Mesendoderm (in vitro differentiated cells): ENCODE data around the gene OTUB1. TPM values are rescaled to one million over a fixed set of nuclear protein-coding genes. Genes with fewer than 3 reads are reported as not detected.

Experiments used
- DNase-seq: peaks from one replicate; pipeline ENCODE4 v3.0.0; 2013
- H2AK5ac ChIP-seq: 2 replicates; pipeline ENCODE4 v1.6.1; 2013; ENCODE audit warnings: low read length, inconsistent platforms
- H2BK120ac ChIP-seq: 2 replicates; pipeline ENCODE4 v1.6.1; 2013; ENCODE audit warnings: low read depth, mild to moderate bottlenecking, low read length, moderate library complexity, mixed read lengths
- H2BK15ac ChIP-seq: replicated peaks from 2 replicates; pipeline ENCODE4 v1.6.1; 2013; ENCODE audit warnings: low read depth, mild to moderate bottlenecking, moderate library complexity
- H2BK5ac ChIP-seq: 2 replicates; pipeline ENCODE4 v1.6.1; 2013; ENCODE audit warnings: low read length, inconsistent platforms
- H3K18ac ChIP-seq: 2 replicates; pipeline ENCODE4 v1.6.1; 2013; ENCODE audit warnings: mild to moderate bottlenecking, low read length, mixed read lengths
- H3K23ac ChIP-seq: one replicate; pipeline ENCODE4 v1.6.1; 2013; ENCODE audit warnings: low read length
- H3K27ac ChIP-seq: 2 replicates; pipeline ENCODE4 v1.5.1; 2013; ENCODE audit warnings: low read depth, mild to moderate bottlenecking, inconsistent platforms, low read length, moderate library complexity
- H3K27me3 ChIP-seq: 2 replicates; pipeline ENCODE4 v1.6.1; 2013; ENCODE audit warnings: low read length, control low read depth, mild to moderate bottlenecking, inconsistent platforms; ENCODE audit not compliant: insufficient read depth, poor library complexity
- H3K36me3 ChIP-seq: 2 replicates; pipeline ENCODE4 v1.6.1; 2013; ENCODE audit warnings: low read length, inconsistent platforms; ENCODE audit not compliant: control insufficient read depth, insufficient read depth
- H3K4ac ChIP-seq: one replicate; pipeline ENCODE4 v1.6.1; 2013; ENCODE audit warnings: low read depth, mild to moderate bottlenecking, low read length, moderate library complexity
- H3K4me1 ChIP-seq: 2 replicates; pipeline ENCODE4 v1.6.1; 2013; ENCODE audit warnings: low read depth, low read length, inconsistent platforms; ENCODE audit not compliant: control insufficient read depth
- H3K4me2 ChIP-seq: 2 replicates; pipeline ENCODE4 v1.6.1; 2013; ENCODE audit warnings: low read length
- H3K4me3 ChIP-seq: 2 replicates; pipeline ENCODE4 v1.5.1; 2013; ENCODE audit warnings: mild to moderate bottlenecking, low read length
- H3K56ac ChIP-seq: one replicate; pipeline ENCODE4 v1.6.1; 2013; ENCODE audit warnings: low read length
- H3K79me1 ChIP-seq: 2 replicates; pipeline ENCODE4 v1.6.1; 2013; ENCODE audit warnings: low read length, inconsistent platforms
- H3K79me2 ChIP-seq: 2 replicates; pipeline ENCODE4 v1.6.1; 2013; ENCODE audit warnings: mild to moderate bottlenecking, low read length; ENCODE audit not compliant: control insufficient read depth, insufficient read depth
- H3K9ac ChIP-seq: 2 replicates; pipeline ENCODE4 v1.6.1; 2013; ENCODE audit warnings: low read length, inconsistent platforms
- H4K5ac ChIP-seq: one replicate; pipeline ENCODE4 v1.6.1; 2013; ENCODE audit warnings: low read length
- H4K8ac ChIP-seq: one replicate; pipeline ENCODE4 v1.6.1; 2013; ENCODE audit warnings: low read depth, mild to moderate bottlenecking, control low read depth, low read length, moderate library complexity
- WGBS: extraction: QIAGEN DNeasy Blood & Tissue Kit; methylation state at CpG from one replicate; pipeline ENCODE4 v1.1.7; 2013; ENCODE audit warnings: low lambda C conversion rate, missing lambda C conversion rate; ENCODE audit not compliant: insufficient coverage; ENCODE audit errors: extremely low coverage; 5-methylcytosine and 5-hydroxymethylcytosine counted together
- polyA plus RNA-seq, 2 experiments: library from polyadenylated mRNA; stranded (reverse); fragments of 200-250 nt; gene quantifications; one replicate each; pipeline ENCODE4 v1.2.3, GENCODE V29; 2013

Gene OTUB1
- polyA plus RNA-seq (2013, experiment 1 of 2): 82.6 TPM
- polyA plus RNA-seq (2013, experiment 2 of 2): 80.4 TPM

- H3K36me3 ChIP-seq: peaks cover 5% of the 10 kb centered on the region
- no peak within 1 kb of the TSS for H4K5ac ChIP-seq
- H3K23ac ChIP-seq: peak within 1 kb of the TSS; percentile 94
- no CpG with 5 or more reads among the region's 63 CpGs for WGBS
- no peak within 1 kb of the TSS for H2BK15ac ChIP-seq
- peak within 1 kb of the TSS; percentile 99 for H3K27ac ChIP-seq
- peak within 1 kb of the TSS; percentile 95 for H2BK5ac ChIP-seq
- H3K79me2 ChIP-seq: peaks cover 17% of the 10 kb centered on the region
- H3K56ac ChIP-seq: peak within 1 kb of the TSS; percentile 99
- H3K79me1 ChIP-seq: peaks cover 22% of the 10 kb centered on the region
- peak within 1 kb of the TSS; percentile 84 for H3K18ac ChIP-seq
- peak within 1 kb of the TSS; percentile 97 for H3K4me3 ChIP-seq
- no peak within 1 kb of the TSS for H2BK120ac ChIP-seq
- peak within 1 kb of the TSS; percentile 98 for H3K4me2 ChIP-seq
- H2AK5ac ChIP-seq: peak within 1 kb of the TSS; percentile 69
- H4K8ac ChIP-seq: peak within 1 kb of the TSS; percentile 57
- peak; percentile 99 for DNase-seq
- H3K4ac ChIP-seq: peak within 1 kb of the TSS; percentile 90
- H3K27me3 ChIP-seq: no peaks in the 10 kb centered on the region
- peaks cover 5% of the 10 kb centered on the region for H3K4me1 ChIP-seq
- H3K9ac ChIP-seq: peak within 1 kb of the TSS; percentile 97
These were observed at the start of gene OTUB1 for GRCh38 chr11:63986156-63986931. Gene OTUB1 (plus strand): TSS chr11:63986438. CDS start chr11:63986457, 19 bp downstream.

GRCh38 chr11:63937713-63938478 lies 48.3 kb upstream of the OTUB1 start:
- peaks cover 20% of the 10 kb centered on the region for H3K79me2 ChIP-seq
- H4K5ac ChIP-seq: no peak overlapping the region
- WGBS: no CpG with 5 or more reads among the region's 30 CpGs
- peak overlapping the region; percentile 76 for H3K4me3 ChIP-seq
- peak overlapping the region; percentile 76 for H2BK5ac ChIP-seq
- H2BK15ac ChIP-seq: no peak overlapping the region
- H3K4me2 ChIP-seq: peak overlapping the region; percentile 100
- peak overlapping the region; percentile 89 for H3K23ac ChIP-seq
- H3K4me1 ChIP-seq: no peaks in the 10 kb centered on the region
- peak overlapping the region; percentile 98 for H3K56ac ChIP-seq
- peak; percentile 56 for DNase-seq
- H3K18ac ChIP-seq: no peak overlapping the region
- H3K36me3 ChIP-seq: no peaks in the 10 kb centered on the region
- H4K8ac ChIP-seq: no peak overlapping the region
- peak overlapping the region; percentile 89 for H3K9ac ChIP-seq
- no peak overlapping the region for H2BK120ac ChIP-seq
- peak overlapping the region; percentile 51 for H2AK5ac ChIP-seq
- no peaks in the 10 kb centered on the region for H3K27me3 ChIP-seq
- peak overlapping the region; percentile 56 for H3K27ac ChIP-seq
- no peak overlapping the region for H3K4ac ChIP-seq
- peaks cover 16% of the 10 kb centered on the region for H3K79me1 ChIP-seq

GRCh38 chr11:63938479-63939396 lies 47.5 kb upstream of the OTUB1 start, which contains the start of gene NAA40:
Gene NAA40 (plus strand): TSS chr11:63939002. CDS start chr11:63939097, 95 bp downstream.
- peak within 1 kb of the TSS; percentile 89 for H3K9ac ChIP-seq
- no peak within 1 kb of the TSS for H2BK15ac ChIP-seq
- H4K5ac ChIP-seq: no peak within 1 kb of the TSS
- no peaks in the 10 kb centered on the region for H3K27me3 ChIP-seq
- H2AK5ac ChIP-seq: peak within 1 kb of the TSS; percentile 88
- peak within 1 kb of the TSS; percentile 95 for H3K4ac ChIP-seq
- H3K36me3 ChIP-seq: no peaks in the 10 kb centered on the region
- no peak within 1 kb of the TSS for H2BK120ac ChIP-seq
- H3K79me1 ChIP-seq: peaks cover 20% of the 10 kb centered on the region
- peak within 1 kb of the TSS; percentile 98 for H3K56ac ChIP-seq
- H3K4me1 ChIP-seq: no peaks in the 10 kb centered on the region
- peak within 1 kb of the TSS; percentile 89 for H3K4me3 ChIP-seq
- H4K8ac ChIP-seq: no peak within 1 kb of the TSS
- H2BK5ac ChIP-seq: peak within 1 kb of the TSS; percentile 76
- H3K18ac ChIP-seq: peak within 1 kb of the TSS; percentile 85
- peak within 1 kb of the TSS; percentile 89 for H3K23ac ChIP-seq
- peak; percentile 99 for DNase-seq
- peaks cover 24% of the 10 kb centered on the region for H3K79me2 ChIP-seq
- H3K4me2 ChIP-seq: peak within 1 kb of the TSS; percentile 100
- peak within 1 kb of the TSS; percentile 94 for H3K27ac ChIP-seq
- WGBS: no CpG with 5 or more reads among the region's 92 CpGs

- WGBS: no CpG with 5 or more reads among the region's 26 CpGs
- H3K4me1 ChIP-seq: no peaks in the 10 kb centered on the region
- no peak overlapping the region for H2BK120ac ChIP-seq
- H3K9ac ChIP-seq: peak overlapping the region; percentile 83
- H2BK5ac ChIP-seq: no peak overlapping the region
- H3K4ac ChIP-seq: no peak overlapping the region
- H2AK5ac ChIP-seq: peak overlapping the region; percentile 88
- H4K5ac ChIP-seq: no peak overlapping the region
- H3K56ac ChIP-seq: peak overlapping the region; percentile 94
- no peak overlapping the region for H2BK15ac ChIP-seq
- H3K27ac ChIP-seq: no peak overlapping the region
- no peaks in the 10 kb centered on the region for H3K27me3 ChIP-seq
- peak overlapping the region; percentile 89 for H3K4me3 ChIP-seq
- H3K18ac ChIP-seq: peak overlapping the region; percentile 85
- H3K36me3 ChIP-seq: no peaks in the 10 kb centered on the region
- DNase-seq: peak; percentile 47
- peaks cover 24% of the 10 kb centered on the region for H3K79me1 ChIP-seq
- no peak overlapping the region for H3K23ac ChIP-seq
- H4K8ac ChIP-seq: no peak overlapping the region
- peak overlapping the region; percentile 98 for H3K4me2 ChIP-seq
- H3K79me2 ChIP-seq: peaks cover 25% of the 10 kb centered on the region
These were observed 46.8 kb upstream of the OTUB1 start for GRCh38 chr11:63939397-63939891.

- H2BK15ac ChIP-seq: no peak overlapping the region
- H3K4me2 ChIP-seq: no peak overlapping the region
- H2AK5ac ChIP-seq: no peak overlapping the region
- no peak overlapping the region for H3K9ac ChIP-seq
- H3K79me2 ChIP-seq: peaks cover 25% of the 10 kb centered on the region
- no peak overlapping the region for H3K4me3 ChIP-seq
- no peaks in the 10 kb centered on the region for H3K4me1 ChIP-seq
- no peaks in the 10 kb centered on the region for H3K27me3 ChIP-seq
- no peak overlapping the region for H3K27ac ChIP-seq
- no peak overlapping the region for H3K4ac ChIP-seq
- no peak overlapping the region for H3K23ac ChIP-seq
- H2BK5ac ChIP-seq: no peak overlapping the region
- no peak overlapping the region for H4K8ac ChIP-seq
- WGBS: no CpG with 5 or more reads among the region's 6 CpGs
- no peak overlapping the region for H3K56ac ChIP-seq
- H3K36me3 ChIP-seq: no peaks in the 10 kb centered on the region
- H2BK120ac ChIP-seq: no peak overlapping the region
- H4K5ac ChIP-seq: no peak overlapping the region
- DNase-seq: no peak
- no peak overlapping the region for H3K18ac ChIP-seq
- H3K79me1 ChIP-seq: peaks cover 26% of the 10 kb centered on the region
These were observed 45.5 kb upstream of the OTUB1 start for GRCh38 chr11:63940786-63941185.
